A549 (cell line): Measurements from ENCODE around the gene EVPL. TPM values are rescaled to one million over a fixed set of nuclear protein-coding genes. Genes with fewer than 3 reads are reported as not detected.
"Not testable (repeated sequence)": the region's sequence is repeated elsewhere in the genome, so short reads cannot be mapped to it uniquely, and the experiment has no call there.

Experiments
- ATAC-seq, 2 experiments: fragments of 200-7000 bp in 1 of 2; fragments of >200 bp in 1 of 2; cut with Nextera tagmentation in 1 of 2; cut with Tn5 transposase in 1 of 2; 3 replicates each; pipeline versions ENCODE4 v1.8.0 to v1.9.1; 2018 to 2020; ENCODE audit warnings: mild to moderate bottlenecking in 1 of 2, moderate library complexity in 1 of 2
- CTCF ChIA-PET: fragments of 300-600 bp; sonication (Branson Sonifier 250); formaldehyde crosslinking; extraction: SDS; loops from one replicate; lab custom pipeline; 2021; ENCODE audit warnings: antibody characterized with exemption, inconsistent platforms; lab: Yijun Ruan, JAX
- POLR2A ChIA-PET: fragments of 350-600 bp; formaldehyde crosslinking; extraction: SDS; loops from one replicate; lab custom pipeline; 2021; ENCODE audit warnings: antibody characterized with exemption, inconsistent platforms; lab: Yijun Ruan, JAX
- DNase-seq, 2 experiments: peaks; one replicate each; pipeline versions ENCODE4 v3.0.0 to v3.0.0-alpha.2; 2011 to 2016; ENCODE audit warnings: low read depth in 1 of 2, low spot score in 1 of 2
- FAIRE-seq: peaks from 2 replicates; lab custom pipeline; 2011; peaks lifted over from hg19 to GRCh38; lab: Jason Lieb, UNC
- H3K27ac ChIP-seq, 2 experiments: fragments of >200 bp; sonication (Bioruptor Twin); formaldehyde crosslinking; 3 replicates each; pipeline ENCODE4 v1.5.1; 2016 to 2017
- H3K4me1 ChIP-seq: fragments of >200 bp; sonication (Bioruptor Twin); formaldehyde crosslinking; 3 replicates; pipeline ENCODE4 v1.6.1; 2016
- H3K4me2 ChIP-seq: fragments of >200 bp; sonication (Bioruptor Twin); formaldehyde crosslinking; 3 replicates; pipeline ENCODE4 v1.6.1; 2016
- H3K4me3 ChIP-seq: fragments of >200 bp; sonication (Bioruptor Twin); formaldehyde crosslinking; 3 replicates; pipeline ENCODE4 v1.5.1; 2016
- H3K9me3 ChIP-seq: fragments of >200 bp; sonication (Bioruptor Twin); formaldehyde crosslinking; 3 replicates; pipeline ENCODE4 v1.6.1; 2016
- BHLHE40 ChIP-seq: IDR thresholded peaks from 2 replicates; pipeline ENCODE4 v1.6.1; 2012; ENCODE audit warnings: low read depth, low read length, inconsistent platforms
- CHD2 ChIP-seq: fragments of 150-350 bp; IDR thresholded peaks from 2 replicates; pipeline ENCODE4 v1.6.1; 2014; ENCODE audit warnings: low read length; ENCODE audit not compliant: partially characterized antibody
- CHD4 ChIP-seq: fragments of 200-600 bp; sonication (generic); IDR thresholded peaks from 2 replicates; pipeline ENCODE4 v1.6.1; 2016; ENCODE audit warnings: antibody characterized with exemption, mild to moderate bottlenecking, borderline replicate concordance
- ESRRA ChIP-seq: fragments of 150-350 bp; IDR thresholded peaks from 2 replicates; pipeline ENCODE4 v1.6.1; 2014; ENCODE audit warnings: mild to moderate bottlenecking, low read length, borderline replicate concordance
- GATA3 ChIP-seq: IDR thresholded peaks from 2 replicates; pipeline ENCODE4 v1.6.1; 2012; ENCODE audit warnings: borderline replicate concordance
- HEYL ChIP-seq: fragments of 250-450 bp; sonication (Bioruptor Pico); IDR thresholded peaks from 2 replicates; pipeline ENCODE4 v1.8.0; 2021; ENCODE audit warnings: mild to moderate bottlenecking, moderate library complexity
- NFE2L2 ChIP-seq: fragments of 150-350 bp; conservative IDR thresholded peaks from 2 replicates; pipeline ENCODE4 v1.6.1; 2014; ENCODE audit warnings: low read length
- NPAS2 ChIP-seq: fragments of 250-450 bp; sonication (Bioruptor Pico); IDR thresholded peaks from 2 replicates; pipeline ENCODE4 v1.8.0; 2022; ENCODE audit warnings: mild to moderate bottlenecking, moderate library complexity, borderline replicate concordance
- RAD21 ChIP-seq, 2 experiments: fragments of >200 bp in 1 of 2; sonication (Bioruptor Twin) in 1 of 2; formaldehyde crosslinking in 1 of 2; IDR thresholded peaks in 1 of 2; conservative IDR thresholded peaks in 1 of 2; 2 replicates in 1 of 2; 3 replicates in 1 of 2; pipeline ENCODE4 v1.6.1; 2012 to 2018; ENCODE audit warnings: inconsistent platforms in 1 of 2
- TP53 ChIP-seq: fragments of 250-450 bp; sonication (Bioruptor Pico); IDR thresholded peaks from 2 replicates; pipeline ENCODE4 v1.5.0; 2021; ENCODE audit warnings: mild to moderate bottlenecking, moderate library complexity
- ZC3H11A ChIP-seq: fragments of 450-650 bp; IDR thresholded peaks from 2 replicates; pipeline ENCODE4 v1.6.1; 2014; ENCODE audit warnings: antibody characterized with exemption, mild to moderate bottlenecking
- ZFP36 ChIP-seq: fragments of 450-650 bp; IDR thresholded peaks from 2 replicates; pipeline ENCODE4 v1.6.1; 2014; ENCODE audit warnings: borderline replicate concordance; ENCODE audit not compliant: partially characterized antibody
- WGBS: methylation state at CpG from one replicate; pipeline ENCODE4 v1.1.6; 2017; ENCODE audit errors: missing lambda C conversion rate; 5-methylcytosine and 5-hydroxymethylcytosine counted together
- polyA plus RNA-seq, 4 experiments: library from polyadenylated mRNA; depleted of rRNA in 3 of 4; stranded (reverse); fragments of >200 nt; fragmentation: RNase III in 1 of 4; extraction: RNeasy Plus Mini Kit Qiagen cat#74134 plus additional on column Dnase treatment in 1 of 4; gene quantifications; 2 replicates in 3 of 4; 3 replicates in 1 of 4; pipeline ENCODE4 v1.2.3, GENCODE V29; 2011 to 2017
- TF ChIP-seq, protein P1 (sequence below): fragments of >200 bp; sonication (Bioruptor Twin); formaldehyde crosslinking; IDR thresholded peaks from 3 replicates; pipeline ENCODE4 v1.5.1; 2016
- TF ChIP-seq, protein P2 (sequence below): IDR thresholded peaks from 2 replicates; pipeline ENCODE4 v1.6.1; 2012
- TF ChIP-seq, protein P3 (sequence below): IDR thresholded peaks from 2 replicates; pipeline ENCODE4 v1.6.1; 2012

The EVPL gene
- polyA plus RNA-seq, 2 of the 4 experiments (the other 2 are of a cell fraction) = 4.1 to 13.9 TPM

DNA sequence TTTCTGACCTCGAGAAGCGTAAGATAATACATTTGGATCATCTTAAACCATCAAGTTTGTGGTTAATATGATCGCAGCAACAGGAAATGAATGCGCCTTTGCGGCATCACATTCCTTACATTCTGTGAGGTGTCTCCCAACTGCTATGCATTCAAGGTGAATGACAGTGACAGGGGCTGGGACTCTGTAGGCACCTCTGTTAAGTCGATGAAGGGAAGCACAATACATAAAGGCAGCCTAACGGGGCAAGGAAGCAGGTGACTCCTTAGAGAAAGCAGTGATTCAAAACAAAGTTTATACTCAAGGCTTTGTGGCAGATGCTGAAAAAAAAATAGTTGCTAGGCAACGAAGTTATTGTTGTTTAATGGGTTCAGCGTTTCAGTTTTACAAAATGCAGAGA, 21.6 kb upstream of the EVPL start:
- Histone ChIP-seq H3K4me2 (no peak overlapping the region), H3K27ac (no peak overlapping the region), H3K9me3 (no peaks in the 10 kb centered on the region), H3K4me3 (no peak overlapping the region), H3K4me1 (peaks cover 3% of the 10 kb centered on the region; the same call in 2 of the 3 replicates)
- FAIRE-seq (no peak), ATAC-seq (no peak), DNase-seq (no peak)
- 83% methylated on average over 9 of the region's 9 CpGs for WGBS
- CTCF ChIA-PET = interaction anchor here (1.0 to 23.8 kb wide), 4 partner anchors 35 to 231 kb away, joined by 4 to 357 read pairs (median 8); no protein-coding TSS in a partner anchor
- TF ChIP-seq NFE2L2 (no peak), ZFP36 (no peak), ZC3H11A (no peak), TP53 (CRISPR knock-in tag) (no peak)
- TF ChIP-seq, protein P1, sequence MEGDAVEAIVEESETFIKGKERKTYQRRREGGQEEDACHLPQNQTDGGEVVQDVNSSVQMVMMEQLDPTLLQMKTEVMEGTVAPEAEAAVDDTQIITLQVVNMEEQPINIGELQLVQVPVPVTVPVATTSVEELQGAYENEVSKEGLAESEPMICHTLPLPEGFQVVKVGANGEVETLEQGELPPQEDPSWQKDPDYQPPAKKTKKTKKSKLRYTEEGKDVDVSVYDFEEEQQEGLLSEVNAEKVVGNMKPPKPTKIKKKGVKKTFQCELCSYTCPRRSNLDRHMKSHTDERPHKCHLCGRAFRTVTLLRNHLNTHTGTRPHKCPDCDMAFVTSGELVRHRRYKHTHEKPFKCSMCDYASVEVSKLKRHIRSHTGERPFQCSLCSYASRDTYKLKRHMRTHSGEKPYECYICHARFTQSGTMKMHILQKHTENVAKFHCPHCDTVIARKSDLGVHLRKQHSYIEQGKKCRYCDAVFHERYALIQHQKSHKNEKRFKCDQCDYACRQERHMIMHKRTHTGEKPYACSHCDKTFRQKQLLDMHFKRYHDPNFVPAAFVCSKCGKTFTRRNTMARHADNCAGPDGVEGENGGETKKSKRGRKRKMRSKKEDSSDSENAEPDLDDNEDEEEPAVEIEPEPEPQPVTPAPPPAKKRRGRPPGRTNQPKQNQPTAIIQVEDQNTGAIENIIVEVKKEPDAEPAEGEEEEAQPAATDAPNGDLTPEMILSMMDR = no peak
- TF ChIP-seq, protein P2, sequence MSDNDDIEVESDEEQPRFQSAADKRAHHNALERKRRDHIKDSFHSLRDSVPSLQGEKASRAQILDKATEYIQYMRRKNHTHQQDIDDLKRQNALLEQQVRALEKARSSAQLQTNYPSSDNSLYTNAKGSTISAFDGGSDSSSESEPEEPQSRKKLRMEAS = no peak
- POLR2A ChIA-PET = no interaction called here

DNA sequence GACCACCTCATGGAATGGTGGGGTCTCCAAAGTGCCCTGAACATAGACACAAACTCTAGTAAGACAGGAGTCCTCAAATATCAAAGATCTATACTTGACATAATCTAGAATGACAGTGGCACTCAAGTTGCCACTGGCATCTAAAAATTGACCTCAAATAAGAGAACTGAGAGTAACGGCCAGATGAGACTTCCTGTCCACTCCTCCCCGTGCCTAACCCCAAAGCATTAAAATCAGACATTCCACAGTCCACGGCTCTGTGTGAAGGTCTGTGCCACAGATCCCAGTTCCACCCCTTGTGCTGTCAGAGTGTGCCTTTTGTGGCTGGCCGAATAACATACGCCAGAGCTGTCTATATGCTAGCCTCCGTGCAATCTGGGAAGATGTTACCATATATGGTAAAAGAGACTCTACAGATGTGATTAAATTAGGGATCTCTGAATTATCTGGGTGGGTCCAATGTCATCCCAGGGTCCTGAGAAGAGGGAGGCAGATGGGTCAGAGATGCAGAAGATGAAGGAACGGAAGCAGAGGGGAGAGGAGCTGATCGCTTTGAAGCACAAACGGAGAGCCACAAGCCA, 21.0 kb upstream of the EVPL start:
- Histone ChIP-seq H3K4me2 (no peak overlapping the region), H3K9me3 (no peaks in the 10 kb centered on the region), H3K27ac (no peak overlapping the region), H3K4me3 (no peak overlapping the region), H3K4me1 (no peaks in the 10 kb centered on the region)
- POLR2A ChIA-PET = no interaction called here
- CTCF ChIA-PET = interaction anchor here (1.0 to 23.8 kb wide), 3 partner anchors 35 to 232 kb away, joined by 4 to 357 read pairs (median 5); no protein-coding TSS in a partner anchor
- DNase-seq (no peak), FAIRE-seq (no peak), ATAC-seq (no peak)
- 92% methylated on average over 9 of the region's 9 CpGs for WGBS
- no peak for TF ChIP-seq GATA3
- no peak for TF ChIP-seq RAD21 (conservative IDR thresholded peaks at IDR 0.05 in 1 of 2, IDR thresholded peaks at IDR 0.05 in 1 of 2)
- TF ChIP-seq BHLHE40 = no peak
- TF ChIP-seq ESRRA = no peak
- TF ChIP-seq CHD4 = no peak

DNA sequence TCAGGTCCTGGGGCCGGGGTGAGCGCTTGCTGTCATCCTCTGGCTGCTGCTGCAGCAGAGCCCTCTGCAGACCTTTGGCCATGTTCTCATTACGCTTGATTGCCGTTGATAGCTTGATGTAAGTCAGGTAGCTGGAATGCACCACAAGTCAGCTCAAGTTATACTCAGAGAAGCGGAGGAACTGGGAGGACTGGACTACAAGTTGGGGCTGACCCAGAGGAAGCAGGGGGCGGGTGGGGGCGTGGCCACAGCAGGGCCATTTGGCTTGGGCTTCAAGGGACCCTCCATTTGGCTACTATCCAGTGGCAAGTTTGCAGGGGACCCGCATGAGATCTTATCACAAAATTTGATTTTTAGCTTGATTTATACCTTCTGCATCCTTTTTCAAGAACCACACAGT, 19.0 kb upstream of the EVPL start:
- no peak overlapping the region for H3K4me3 ChIP-seq
- TF ChIP-seq HEYL (CRISPR knock-in tag) (no peak), CHD2 (no peak), CHD4 (no peak), NPAS2 (no peak)
- TF ChIP-seq, protein P3, sequence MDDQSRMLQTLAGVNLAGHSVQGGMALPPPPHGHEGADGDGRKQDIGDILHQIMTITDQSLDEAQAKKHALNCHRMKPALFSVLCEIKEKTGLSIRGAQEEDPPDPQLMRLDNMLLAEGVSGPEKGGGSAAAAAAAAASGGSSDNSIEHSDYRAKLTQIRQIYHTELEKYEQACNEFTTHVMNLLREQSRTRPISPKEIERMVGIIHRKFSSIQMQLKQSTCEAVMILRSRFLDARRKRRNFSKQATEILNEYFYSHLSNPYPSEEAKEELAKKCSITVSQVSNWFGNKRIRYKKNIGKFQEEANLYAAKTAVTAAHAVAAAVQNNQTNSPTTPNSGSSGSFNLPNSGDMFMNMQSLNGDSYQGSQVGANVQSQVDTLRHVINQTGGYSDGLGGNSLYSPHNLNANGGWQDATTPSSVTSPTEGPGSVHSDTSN = no peak
- TF ChIP-seq, all 56 proteins: peak for 0
- 98% methylated on average over 8 of the region's 8 CpGs for WGBS
- Histone ChIP-seq H3K4me2 (no peak overlapping the region), H3K4me1 (no peaks in the 10 kb centered on the region), H3K9me3 (no peaks in the 10 kb centered on the region), H3K27ac (no peak overlapping the region)
- ChIA-PET CTCF (interaction anchor here (0.8 to 23.8 kb wide), 7 partner anchors 12 to 340 kb away, joined by 3 to 357 read pairs (median 4); no protein-coding TSS in a partner anchor), POLR2A (no interaction called here)
- FAIRE-seq (no peak), DNase-seq (no peak), ATAC-seq (no peak)

DNA sequence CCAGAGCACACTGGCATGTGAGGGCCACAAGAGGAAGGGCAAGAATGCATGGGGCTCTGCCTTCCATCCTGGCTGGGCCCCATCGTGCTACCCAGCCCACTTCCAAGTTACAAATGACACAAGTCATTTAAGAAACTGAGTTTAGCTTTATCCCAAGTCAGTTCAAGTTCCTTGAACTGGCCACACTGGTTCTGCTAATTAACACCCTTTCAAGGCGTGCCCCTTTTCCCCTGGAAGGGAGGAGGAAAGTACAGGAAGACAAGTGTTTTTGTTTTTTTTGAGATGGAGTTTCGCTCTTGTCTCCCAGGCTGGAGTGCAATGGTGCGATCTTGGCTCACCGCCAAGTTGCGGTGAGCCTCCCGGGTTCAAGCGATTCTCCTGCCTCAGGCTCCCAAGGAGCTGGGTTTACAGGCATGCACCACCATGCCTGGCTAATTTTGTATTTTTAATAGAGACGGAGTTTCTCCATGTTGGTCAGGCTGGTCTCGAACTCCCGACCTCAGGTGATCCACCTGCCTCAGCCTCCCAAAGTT, 17.4 kb upstream of the EVPL start:
- DNase-seq, H3K9me3 ChIP-seq, H3K27ac ChIP-seq, H3K4me2 ChIP-seq, FAIRE-seq, H3K4me3 ChIP-seq, POLR2A ChIA-PET, ATAC-seq, H3K4me1 ChIP-seq: not testable (repeated sequence)
- 92% methylated on average over 11 of the region's 11 CpGs for WGBS
- CTCF ChIA-PET = interaction anchor here (1.6 to 23.8 kb wide), 2 partner anchors 17 to 31 kb away, joined by 3 to 357 read pairs; partner anchors contain the start of gene EVPL

DNA sequence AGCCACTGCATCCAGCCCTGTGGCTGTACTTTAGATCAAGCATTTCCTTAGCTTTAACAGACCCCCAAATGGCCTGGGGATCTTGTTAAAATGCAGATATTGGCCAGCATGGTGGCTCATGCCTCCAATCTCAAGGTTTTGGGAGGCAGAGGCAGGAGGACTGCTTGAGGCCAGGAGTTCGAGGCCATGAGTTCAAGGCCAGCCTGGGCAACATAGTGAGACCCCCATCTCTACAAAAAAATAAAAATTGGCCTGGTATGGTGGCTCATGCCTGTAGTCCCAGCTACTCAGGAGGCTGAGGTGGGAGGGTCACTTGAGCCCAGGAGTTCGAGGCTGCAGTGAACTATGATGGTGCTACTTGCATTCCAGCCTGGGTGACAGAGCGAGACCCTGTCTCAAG, 15.8 kb upstream of the EVPL start:
- FAIRE-seq, ATAC-seq, DNase-seq, H3K4me2 ChIP-seq, H3K9me3 ChIP-seq, H3K27ac ChIP-seq, POLR2A ChIA-PET, H3K4me1 ChIP-seq, H3K4me3 ChIP-seq: not testable (repeated sequence)
- CTCF ChIA-PET = interaction anchor here (0.6 to 23.8 kb wide), 12 partner anchors 8 to 355 kb away, joined by 3 to 357 read pairs (median 3); partner anchors contain the start of genes CDK3 and EVPL
- WGBS = 89% methylated on average over 3 of the region's 3 CpGs
